GM13976 (cell line): Measurements from ENCODE around the gene FMC1.
"Not testable (repeated sequence)": the region's sequence is repeated elsewhere in the genome, so short reads cannot be mapped to it uniquely, and the experiment has no call there.

Experiments used
- DNase-seq: peaks from one replicate; pipeline ENCODE4 v3.0.0; 2012; ENCODE audit warnings: low spot score
- in situ Hi-C: fragments of 300-500 bp; cut with MboI; formaldehyde crosslinking; loops from one replicate; pipeline ENCODE4 v1.12.0; 2022; ENCODE audit warnings: low sequenced_read_pairs, mixed read lengths, inconsistent platforms; ENCODE audit not compliant: unreplicated experiment
- TF ChIP-seq, protein P1 (sequence below): IDR thresholded peaks from 2 replicates; pipeline ENCODE4 v1.5.1; 2012; ENCODE audit warnings: borderline replicate concordance, mild to moderate bottlenecking; ENCODE audit not compliant: insufficient read depth; ENCODE audit errors: extremely low read depth, missing control alignments, control extremely low read depth

Gene FMC1

GRCh38 chr7:139340808-139341057 is 404 bp upstream of the FMC1 start:
- TF ChIP-seq, protein P1, sequence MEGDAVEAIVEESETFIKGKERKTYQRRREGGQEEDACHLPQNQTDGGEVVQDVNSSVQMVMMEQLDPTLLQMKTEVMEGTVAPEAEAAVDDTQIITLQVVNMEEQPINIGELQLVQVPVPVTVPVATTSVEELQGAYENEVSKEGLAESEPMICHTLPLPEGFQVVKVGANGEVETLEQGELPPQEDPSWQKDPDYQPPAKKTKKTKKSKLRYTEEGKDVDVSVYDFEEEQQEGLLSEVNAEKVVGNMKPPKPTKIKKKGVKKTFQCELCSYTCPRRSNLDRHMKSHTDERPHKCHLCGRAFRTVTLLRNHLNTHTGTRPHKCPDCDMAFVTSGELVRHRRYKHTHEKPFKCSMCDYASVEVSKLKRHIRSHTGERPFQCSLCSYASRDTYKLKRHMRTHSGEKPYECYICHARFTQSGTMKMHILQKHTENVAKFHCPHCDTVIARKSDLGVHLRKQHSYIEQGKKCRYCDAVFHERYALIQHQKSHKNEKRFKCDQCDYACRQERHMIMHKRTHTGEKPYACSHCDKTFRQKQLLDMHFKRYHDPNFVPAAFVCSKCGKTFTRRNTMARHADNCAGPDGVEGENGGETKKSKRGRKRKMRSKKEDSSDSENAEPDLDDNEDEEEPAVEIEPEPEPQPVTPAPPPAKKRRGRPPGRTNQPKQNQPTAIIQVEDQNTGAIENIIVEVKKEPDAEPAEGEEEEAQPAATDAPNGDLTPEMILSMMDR: no peak
- in situ Hi-C loops: no loop called here
- DNase-seq: no peak

- DNase-seq: no peak
- in situ Hi-C loops: no loop called here
- TF ChIP-seq, protein P1: no peak
These were observed 664 bp downstream of the FMC1 start for GRCh38 chr7:139341776-139342226.

DNA sequence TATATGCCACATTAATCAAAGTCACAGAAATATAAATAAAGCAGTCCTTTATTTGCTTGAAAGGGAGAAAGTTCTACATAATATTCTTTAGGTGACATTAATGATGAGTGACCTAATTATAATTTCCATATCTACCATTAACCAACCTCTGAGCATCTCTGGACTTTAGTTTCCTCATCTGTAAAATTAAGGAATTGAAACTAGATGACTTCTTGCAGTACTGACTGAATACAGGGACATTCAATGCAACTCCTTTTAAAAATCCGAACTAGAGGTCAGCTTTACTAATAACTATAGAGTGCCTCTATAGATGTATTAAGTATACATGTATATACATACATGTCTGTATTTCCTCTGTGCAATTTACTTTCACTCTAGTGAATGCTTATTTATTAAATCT is 3.9 kb downstream of the FMC1 start:
- DNase-seq: no peak
- TF ChIP-seq, protein P1: no peak
- in situ Hi-C loops: no loop called here

DNA sequence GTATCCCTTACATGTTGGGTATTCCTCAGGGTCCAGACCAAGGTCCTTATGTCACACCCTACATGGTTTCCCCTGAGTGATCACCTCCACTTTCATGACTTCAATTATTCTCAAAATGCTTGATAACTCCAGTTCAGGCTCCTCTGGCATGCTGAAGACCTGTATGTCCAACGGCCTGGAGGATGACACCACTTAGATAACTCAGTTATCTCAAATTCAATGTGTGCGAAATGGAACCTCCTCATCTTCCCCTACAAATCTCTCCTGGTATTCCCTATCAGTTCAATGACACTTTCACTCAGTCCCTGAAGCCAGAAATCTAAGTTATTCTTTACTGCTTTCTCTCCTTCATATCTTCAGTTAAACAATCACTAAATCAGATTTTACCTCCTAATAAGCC is 9.9 kb downstream of the FMC1 start:
- in situ Hi-C loops: no loop called here
- no peak for DNase-seq
- TF ChIP-seq, protein P1: no peak

GRCh38 chr7:139354729-139355128 is 13.6 kb downstream of the FMC1 start:
- in situ Hi-C loops: no loop called here
- DNase-seq: no peak

DNA sequence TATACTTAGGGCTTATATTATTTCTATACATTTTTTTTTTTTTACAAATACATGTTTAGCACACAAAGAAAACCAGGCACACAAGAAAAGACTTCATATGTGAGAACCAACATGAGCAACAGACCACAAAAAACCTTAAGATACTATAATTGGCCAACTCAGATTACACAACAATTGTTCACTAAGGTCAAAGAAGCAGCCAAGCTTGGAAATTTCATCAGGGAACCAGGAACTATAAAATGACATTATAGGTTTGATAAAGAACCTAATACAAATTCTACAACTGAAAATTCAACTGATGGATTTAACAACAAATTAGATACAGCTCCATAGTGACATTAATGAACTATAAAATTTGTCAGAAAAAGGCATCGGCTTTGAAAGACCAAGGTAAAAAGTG is 14.2 kb downstream of the FMC1 start:
- in situ Hi-C loops: no loop called here
- DNase-seq: no peak
- TF ChIP-seq, protein P1: no peak

More at GRCh38 chr7:139354729-139355128, 13.6 kb downstream of the FMC1 start:
- TF ChIP-seq, protein P1: no peak

GRCh38 chr7:139357729-139358506 is 16.8 kb downstream of the FMC1 start:
- DNase-seq, in situ Hi-C loops: not testable (repeated sequence)
